Activated CD4-positive, alpha-beta T cell treated with anti-CD3 and anti-CD28 coated beads, Interleukin-2, amount 50 U/mL, for 48 hours (primary cell): ENCODE results near the gene SPRR2D.

ENCODE experiments used
- DNase-seq, 2 experiments: peaks; one replicate each; pipeline ENCODE4 v3.0.0-alpha.2; 2020

SPRR2D gene

DNA sequence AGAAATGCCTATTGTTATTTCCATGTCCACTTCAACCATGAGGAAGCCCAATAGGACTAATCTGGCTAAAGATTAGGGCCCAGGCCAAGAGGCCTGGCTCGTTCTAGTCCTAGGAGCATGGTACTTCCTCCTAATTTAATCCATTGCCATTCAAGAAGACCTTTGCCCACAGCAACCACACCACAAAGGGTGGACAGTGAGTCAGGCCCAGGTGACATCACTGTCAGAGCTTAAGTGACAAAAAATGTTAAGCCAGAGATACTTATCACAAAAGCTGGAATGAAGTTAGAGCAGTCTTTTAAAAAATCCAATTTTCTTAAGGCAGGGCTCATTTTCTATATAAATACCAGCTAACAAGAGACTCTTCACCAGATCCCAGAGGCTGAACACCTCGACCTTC lies 39.5 kb downstream of the SPRR2D start, which contains the start of gene SPRR3:
TSS of gene SPRR3 (plus strand) at position 368 of the 400 bp plus-strand sequence. CDS start 1,272 bp downstream, outside the sequence.
- no peak for DNase-seq

DNA sequence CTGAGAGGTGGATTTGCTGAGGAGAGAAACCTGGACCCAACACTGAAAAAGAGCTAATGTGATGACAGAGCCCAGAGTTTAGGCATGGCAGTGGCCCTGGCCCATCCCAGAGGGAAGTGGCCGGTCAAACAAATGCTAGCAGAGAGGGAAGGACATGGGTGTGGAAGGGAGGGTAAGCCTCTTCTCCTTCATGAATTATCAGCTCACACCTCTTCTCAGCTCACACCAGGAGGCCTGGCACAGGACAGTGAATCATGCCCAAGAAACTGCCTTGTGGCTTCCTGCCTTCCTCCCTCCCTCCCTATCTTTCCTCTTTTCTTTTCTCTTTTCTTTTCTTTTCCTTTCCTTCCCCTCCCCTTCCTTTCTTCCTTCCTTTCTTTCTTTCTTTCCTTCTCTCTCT lies 40.6 kb downstream of the SPRR2D start:
- no peak for DNase-seq

DNA sequence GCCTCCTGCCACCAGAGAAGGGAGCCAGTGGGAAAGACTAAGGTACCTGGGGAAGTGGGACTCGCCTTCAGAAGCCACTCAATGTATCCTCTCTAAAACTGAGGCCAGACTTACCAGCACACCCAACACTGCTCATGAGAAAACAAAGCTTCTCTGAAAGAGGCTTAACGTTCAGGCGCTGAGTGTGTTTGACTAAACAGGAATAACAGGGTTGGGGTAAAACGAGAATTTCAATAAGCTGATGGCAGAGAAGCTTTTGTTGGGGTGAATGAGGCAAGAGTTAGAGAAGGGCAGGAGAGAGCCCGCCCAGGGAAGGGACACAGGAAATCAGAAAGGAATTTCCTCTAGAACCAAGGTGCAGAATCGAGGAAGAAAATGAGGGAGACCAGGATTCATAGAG lies 41.1 kb downstream of the SPRR2D start:
- DNase-seq, result no peak

DNA sequence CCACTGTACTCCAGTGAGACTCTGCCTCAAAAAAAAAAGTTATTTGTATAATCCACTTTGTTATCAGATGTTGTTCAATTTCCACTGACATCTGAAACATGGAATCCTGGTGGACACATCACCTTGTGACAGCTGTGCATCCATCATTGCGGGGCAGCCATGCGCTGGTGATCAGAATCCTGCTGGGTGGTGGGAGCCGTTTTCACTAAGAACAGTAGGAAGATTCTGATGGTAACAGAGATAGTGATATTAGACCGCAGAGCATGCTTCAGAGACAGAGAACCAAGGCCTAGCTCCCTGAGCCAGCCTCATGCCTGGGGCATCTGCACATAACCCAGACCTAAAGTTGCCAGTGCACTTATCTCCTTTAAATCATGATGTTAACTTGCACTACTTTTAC lies 42.4 kb downstream of the SPRR2D start:
- DNase-seq, result no peak

DNA sequence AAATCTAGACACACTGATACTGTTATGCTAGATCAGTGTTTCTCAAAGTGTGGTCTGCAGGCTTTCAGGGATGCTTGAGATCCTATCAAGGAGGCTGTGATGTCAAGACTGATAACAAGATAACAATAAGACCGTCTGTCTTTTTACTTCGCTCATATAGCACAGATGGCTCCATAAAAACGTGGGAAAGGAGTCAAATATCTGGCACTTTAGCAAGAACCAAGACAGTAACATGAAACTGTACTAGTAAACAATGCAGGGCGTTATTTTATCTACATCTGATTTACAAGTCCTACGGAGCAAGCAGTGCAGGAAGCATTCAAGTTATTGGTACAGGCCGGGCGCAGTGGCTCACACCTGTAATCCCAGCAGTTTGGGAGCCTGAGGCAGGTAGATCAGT lies 43.0 kb downstream of the SPRR2D start:
- no peak for DNase-seq

DNA sequence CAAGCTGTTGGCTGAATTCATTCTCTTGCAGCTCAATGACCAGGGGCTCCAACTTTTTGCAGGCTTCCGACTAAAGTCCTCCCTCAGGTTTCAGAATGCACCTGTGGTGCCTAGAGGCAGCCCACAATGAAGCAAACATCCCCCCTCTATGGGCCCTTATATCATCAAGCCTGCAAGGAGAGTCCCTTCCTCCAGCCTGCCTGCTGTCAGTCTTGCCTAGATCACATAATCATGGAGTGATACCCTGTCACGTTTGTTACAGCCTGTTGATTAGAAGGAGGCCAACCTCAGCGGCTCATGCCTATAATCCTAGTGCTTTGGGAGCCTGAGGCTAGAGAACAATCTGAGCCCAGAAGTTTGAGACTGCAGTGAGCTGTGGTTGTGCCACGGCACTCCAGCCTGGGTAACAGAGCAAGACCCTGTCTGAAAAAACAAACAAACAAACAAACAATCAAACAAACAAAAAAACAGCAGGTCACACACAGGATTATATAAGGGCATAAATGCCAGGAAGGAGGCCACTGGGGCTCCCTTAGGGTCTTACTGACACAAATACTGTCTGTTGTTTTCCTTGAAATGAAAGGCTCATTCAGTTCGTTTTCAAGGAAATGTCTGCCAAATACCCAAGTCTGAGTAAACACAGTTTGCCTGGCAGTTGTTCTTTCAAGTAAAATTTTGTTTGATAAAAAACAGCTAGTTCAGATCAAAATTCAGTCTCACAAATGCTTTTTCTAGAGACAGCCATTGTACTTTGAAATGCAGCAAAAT lies 44.1 kb downstream of the SPRR2D start:
- no peak for DNase-seq

DNA sequence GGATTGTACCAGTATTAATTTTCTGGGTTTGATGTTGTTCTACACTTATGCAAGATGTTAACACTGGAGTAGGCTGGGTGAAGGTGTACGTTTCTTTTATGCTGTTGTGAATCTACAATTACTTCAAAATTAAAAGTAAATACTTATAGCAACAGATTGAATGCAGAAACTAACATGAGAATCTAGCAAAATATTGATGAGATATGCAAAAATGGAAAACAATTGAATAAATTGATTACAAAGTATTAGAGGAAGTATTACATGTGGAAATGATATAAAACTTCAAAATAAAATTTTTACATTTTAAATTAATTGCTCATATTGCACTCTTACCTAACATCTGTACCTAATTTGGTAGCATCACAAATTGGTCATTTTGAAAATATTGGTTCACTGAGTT lies 45.1 kb downstream of the SPRR2D start:
- no peak for DNase-seq

DNA sequence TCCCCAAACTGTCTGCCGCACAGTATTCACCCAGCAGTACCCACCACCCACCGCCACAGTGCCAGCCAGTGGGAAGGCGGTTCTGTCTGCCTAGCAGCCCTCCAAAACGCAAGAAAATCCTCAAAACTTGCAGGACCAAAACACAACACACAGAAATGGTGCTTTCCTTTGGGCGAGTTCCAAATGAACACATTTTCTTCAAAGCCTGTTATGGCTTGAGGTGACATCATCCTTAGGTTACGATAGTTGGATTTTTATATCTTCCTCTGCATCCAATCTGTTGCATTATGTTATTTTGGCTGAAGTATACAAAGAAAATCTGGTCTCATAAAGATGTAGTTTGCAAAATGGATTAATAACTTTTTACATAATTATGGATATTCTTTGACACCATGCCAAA lies 47.7 kb downstream of the SPRR2D start:
- no peak for DNase-seq
